Astrocyte (in vitro differentiated cells and primary cell): Measurements from ENCODE around the gene POLR2M. TPM values are rescaled to one million over a fixed set of nuclear protein-coding genes. Genes with fewer than 3 reads are reported as not detected.

Experiments
- DNase-seq: peaks from one replicate; pipeline ENCODE4 v3.0.0-alpha.2; 2010; ENCODE audit warnings: low read depth
- FAIRE-seq: peaks from 2 replicates; lab custom pipeline; 2011; peaks lifted over from hg19 to GRCh38; lab: Jason Lieb, UNC
- H2AFZ ChIP-seq: 2 replicates; pipeline ENCODE4 v1.6.0; 2012; ENCODE audit warnings: low read depth, low read length, inconsistent platforms
- H3K27ac ChIP-seq: 2 replicates; pipeline ENCODE4 v1.5.1; 2011; ENCODE audit warnings: low read depth, low read length, inconsistent platforms
- H3K27me3 ChIP-seq: 2 replicates; pipeline ENCODE4 v1.6.0; 2011; ENCODE audit warnings: low read length, inconsistent platforms; ENCODE audit not compliant: insufficient read depth
- H3K36me3 ChIP-seq: 2 replicates; pipeline ENCODE4 v1.5.1; 2011; ENCODE audit warnings: low read length, inconsistent platforms; ENCODE audit not compliant: insufficient read depth
- H3K4me1 ChIP-seq: 2 replicates; pipeline ENCODE4 v1.5.1; 2011; ENCODE audit warnings: low read length, inconsistent platforms; ENCODE audit not compliant: insufficient read depth
- H3K4me2 ChIP-seq: 2 replicates; pipeline ENCODE4 v1.6.0; 2012; ENCODE audit warnings: low read length, inconsistent platforms
- H3K4me3 ChIP-seq: 2 replicates; pipeline ENCODE4 v1.5.1; 2011; ENCODE audit warnings: low read depth, mild to moderate bottlenecking, low read length, inconsistent platforms; ENCODE audit not compliant: insufficient read depth
- H3K79me2 ChIP-seq: 2 replicates; pipeline ENCODE4 v1.6.0; 2012; ENCODE audit warnings: mild to moderate bottlenecking, low read length, inconsistent platforms; ENCODE audit not compliant: insufficient read depth
- H3K9ac ChIP-seq: 2 replicates; pipeline ENCODE4 v1.6.0; 2012; ENCODE audit warnings: mild to moderate bottlenecking, low read length, inconsistent platforms
- H3K9me3 ChIP-seq: 2 replicates; pipeline ENCODE4 v1.5.1; 2012; ENCODE audit warnings: low read depth, mild to moderate bottlenecking, low read length, inconsistent platforms; ENCODE audit not compliant: insufficient read depth
- H4K20me1 ChIP-seq: 2 replicates; pipeline ENCODE4 v1.6.0; 2012; ENCODE audit warnings: low read length, inconsistent platforms; ENCODE audit not compliant: insufficient read depth
- H3K27ac Mint-ChIP-seq: one replicate; pipeline ENCODE4 v1.8.0; 2021; ENCODE audit warnings: mild to moderate bottlenecking, mixed read lengths; ENCODE audit not compliant: unreplicated experiment
- H3K27me3 Mint-ChIP-seq: one replicate; pipeline ENCODE4 v1.8.0; 2021; ENCODE audit warnings: low read depth, mixed read lengths; ENCODE audit not compliant: unreplicated experiment
- H3K36me3 Mint-ChIP-seq: one replicate; pipeline ENCODE4 v1.8.0; 2021; ENCODE audit warnings: low read depth, mixed read lengths; ENCODE audit not compliant: unreplicated experiment
- H3K4me1 Mint-ChIP-seq: one replicate; pipeline ENCODE4 v1.8.0; 2021; ENCODE audit warnings: low read depth, mixed read lengths; ENCODE audit not compliant: unreplicated experiment
- H3K4me3 Mint-ChIP-seq: one replicate; pipeline ENCODE4 v1.8.0; 2021; ENCODE audit warnings: mild to moderate bottlenecking, moderate library complexity, mixed read lengths; ENCODE audit not compliant: unreplicated experiment
- H3K9me3 Mint-ChIP-seq: one replicate; pipeline ENCODE4 v1.8.0; 2021; ENCODE audit warnings: mild to moderate bottlenecking, mixed read lengths; ENCODE audit not compliant: unreplicated experiment
- CTCF ChIP-seq: IDR thresholded peaks from 2 replicates; pipeline ENCODE4 v1.5.1; 2011; ENCODE audit warnings: low read depth, mild to moderate bottlenecking, inconsistent platforms, low read length, moderate library complexity; ENCODE audit not compliant: insufficient read depth
- EZH2 ChIP-seq: IDR thresholded peaks from 2 replicates; pipeline ENCODE4 v1.6.1; 2012; ENCODE audit warnings: mild to moderate bottlenecking, low read length, inconsistent platforms; ENCODE audit not compliant: insufficient read depth
- total RNA-seq: library from RNA; stranded (reverse); gene quantifications from 2 replicates; pipeline ENCODE4 v1.2.1, GENCODE V29; 2021

The POLR2M gene
- total RNA-seq, 1 donor from 2014 or later: 61.4 TPM

- H3K9me3 Mint-ChIP-seq: peaks cover 4% of the 10 kb centered on the region
- FAIRE-seq (no peak), DNase-seq (no peak)
- Histone ChIP-seq H3K79me2 (no peaks in the 10 kb centered on the region), H3K9ac (no peak overlapping the region), H3K27ac (no peak overlapping the region), H4K20me1 (no peaks in the 10 kb centered on the region), H2AFZ (no peak overlapping the region), H3K4me2 (no peak overlapping the region), H3K9me3 (no peaks in the 10 kb centered on the region), H3K4me1 (no peaks in the 10 kb centered on the region), H3K4me3 (no peak overlapping the region), H3K27me3 (no peaks in the 10 kb centered on the region), H3K36me3 (no peaks in the 10 kb centered on the region)
- no peak overlapping the region for H3K27ac Mint-ChIP-seq
- peaks cover 8% of the 10 kb centered on the region for H3K27me3 Mint-ChIP-seq
- TF ChIP-seq CTCF (no peak), EZH2 (no peak)
- H3K4me1 Mint-ChIP-seq: no peaks in the 10 kb centered on the region
- H3K36me3 Mint-ChIP-seq: no peaks in the 10 kb centered on the region
- H3K4me3 Mint-ChIP-seq: no peak overlapping the region
These were observed 55.8 kb downstream of the POLR2M start for GRCh38 chr15:57762302-57762701.

GRCh38 chr15:57763176-57763964 is 56.9 kb downstream of the POLR2M start:
- Histone ChIP-seq H3K9ac (no peak overlapping the region), H3K9me3 (no peaks in the 10 kb centered on the region), H3K27ac (no peak overlapping the region), H3K4me3 (no peak overlapping the region), H3K4me2 (no peak overlapping the region), H2AFZ (no peak overlapping the region), H4K20me1 (no peaks in the 10 kb centered on the region), H3K4me1 (no peaks in the 10 kb centered on the region), H3K79me2 (no peaks in the 10 kb centered on the region), H3K27me3 (no peaks in the 10 kb centered on the region), H3K36me3 (no peaks in the 10 kb centered on the region)
- Mint-ChIP-seq H3K36me3 (no peaks in the 10 kb centered on the region), H3K4me3 (no peak overlapping the region), H3K4me1 (no peaks in the 10 kb centered on the region), H3K27ac (no peak overlapping the region), H3K9me3 (peaks cover 6% of the 10 kb centered on the region), H3K27me3 (peaks cover 10% of the 10 kb centered on the region)
- no peak for TF ChIP-seq CTCF
- TF ChIP-seq EZH2: no peak
- DNase-seq: no peak
- no peak for FAIRE-seq

Other genes with a start within 250 kb of the POLR2M start
- gene MYZAP, start 114.8 kb upstream of the POLR2M start, total RNA-seq: 0.41 TPM in 1 of 2 replicates, not detected in the other